ENCODE results near the gene SH2D1B.

Gene SH2D1B

GRCh38 chr1:162381383-162381782 lies 30.6 kb downstream of the SH2D1B start, which contains the start of gene C1orf226:
C1orf226 (plus strand) TSS chr1:162381728; CDS start chr1:162381902, 174 bp downstream.
- no peak for DNase-seq

GRCh38 chr1:162380061-162380846 lies 31.7 kb downstream of the SH2D1B start:
- DNase-seq: no peak

DNA sequence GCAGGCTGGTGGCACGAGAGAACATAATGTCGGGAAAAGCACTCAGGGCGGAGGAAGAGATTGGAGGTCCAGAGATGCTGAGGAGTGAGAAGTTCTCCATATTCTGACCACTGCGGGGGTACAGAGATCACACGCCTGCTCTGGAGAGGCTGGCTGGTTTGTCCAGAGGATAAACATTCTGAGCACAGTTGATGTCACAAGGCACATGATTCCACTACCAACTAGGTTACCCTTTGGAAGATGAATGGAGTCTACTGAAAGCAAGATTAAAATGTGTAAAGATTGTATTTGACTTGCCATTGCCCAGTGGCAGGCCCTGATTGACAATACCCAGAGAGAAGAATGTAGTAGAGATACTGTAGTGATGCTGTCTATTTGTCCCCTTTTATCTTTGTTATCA lies 35.2 kb downstream of the SH2D1B start, which contains the start of gene SPATA46:
TSS of gene SPATA46 (minus strand) at position 164 of the 400 bp plus-strand sequence. CDS start at position 100, 64 bp downstream.
- DNase-seq: no peak

- no peak for DNase-seq
Observed at GRCh38 chr1:162375463-162375862, 36.5 kb downstream of the SH2D1B start.

- no peak for DNase-seq
Observed at GRCh38 chr1:162374406-162374805, 37.5 kb downstream of the SH2D1B start.

- no peak for DNase-seq
Observed at GRCh38 chr1:162373541-162374260, 38.2 kb downstream of the SH2D1B start.

GRCh38 chr1:162373072-162373427 lies 38.9 kb downstream of the SH2D1B start:
- no peak for DNase-seq

GRCh38 chr1:162372159-162373071 lies 39.5 kb downstream of the SH2D1B start:
- no peak for DNase-seq

DNA sequence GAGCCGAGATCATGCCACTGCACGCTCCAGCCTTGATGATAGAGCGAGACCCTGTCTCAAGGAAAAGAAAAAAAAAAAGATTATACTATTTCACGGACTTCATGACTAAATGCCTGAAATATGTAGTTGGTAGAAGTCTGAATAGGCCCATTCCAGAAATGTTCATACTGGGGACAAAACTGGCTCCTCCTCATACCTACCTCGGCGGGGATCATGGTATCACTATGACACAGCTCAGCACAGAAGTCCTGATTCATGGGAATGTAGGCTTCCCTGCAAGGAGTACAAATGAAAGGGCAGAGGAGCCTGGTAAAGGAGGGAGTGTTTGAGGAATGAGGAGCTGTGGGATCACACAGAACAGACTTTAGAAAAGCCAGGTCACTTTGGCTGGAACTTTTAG lies 40.3 kb downstream of the SH2D1B start:
- no peak for DNase-seq

DNA sequence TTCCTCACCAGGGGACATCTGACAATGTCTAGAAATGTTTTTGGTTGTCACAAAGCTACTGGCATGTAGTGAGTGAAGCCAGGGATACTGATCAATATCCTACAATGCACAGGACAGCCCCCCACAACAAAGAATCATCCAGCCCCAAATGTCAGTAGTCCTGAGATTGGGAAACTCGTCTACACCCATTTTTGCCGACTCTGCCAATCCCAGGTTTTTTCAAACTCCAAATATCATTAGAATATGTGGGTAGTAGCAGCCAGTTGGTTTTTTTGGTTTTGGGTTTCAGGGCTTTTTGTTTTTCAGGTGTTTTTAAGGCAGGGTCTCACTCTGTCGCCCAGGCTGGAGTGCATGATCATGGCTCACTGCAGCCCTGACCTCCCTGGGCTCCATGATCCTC lies 41.2 kb downstream of the SH2D1B start:
- no peak for DNase-seq

GRCh38 chr1:162370161-162370560 lies 41.8 kb downstream of the SH2D1B start:
- no peak for DNase-seq

GRCh38 chr1:162369571-162369970 lies 42.4 kb downstream of the SH2D1B start:
- no peak for DNase-seq

- DNase-seq: no peak
Observed at GRCh38 chr1:162368451-162368850, 43.5 kb downstream of the SH2D1B start.

DNA sequence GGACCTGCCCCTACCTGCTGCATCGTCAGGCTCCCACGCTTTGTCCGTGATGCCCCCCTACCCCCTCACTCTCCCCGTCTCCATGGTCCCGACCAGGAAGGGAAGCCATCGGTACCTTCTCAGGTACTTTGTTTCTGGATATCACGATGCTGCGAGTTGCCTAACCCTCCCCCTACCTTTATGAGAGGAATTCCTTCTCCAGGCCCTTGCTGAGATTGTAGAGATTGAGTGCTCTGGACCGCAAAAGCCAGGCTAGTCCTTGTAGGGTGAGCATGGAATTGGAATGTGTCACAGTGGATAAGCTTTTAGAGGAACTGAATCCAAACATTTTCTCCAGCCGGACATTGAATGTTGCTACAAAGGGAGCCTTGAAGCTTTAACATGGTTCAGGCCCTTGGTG lies 44.2 kb downstream of the SH2D1B start:
- DNase-seq: no peak

GRCh38 chr1:162367073-162367472 lies 44.9 kb downstream of the SH2D1B start:
- no peak for DNase-seq

DNA sequence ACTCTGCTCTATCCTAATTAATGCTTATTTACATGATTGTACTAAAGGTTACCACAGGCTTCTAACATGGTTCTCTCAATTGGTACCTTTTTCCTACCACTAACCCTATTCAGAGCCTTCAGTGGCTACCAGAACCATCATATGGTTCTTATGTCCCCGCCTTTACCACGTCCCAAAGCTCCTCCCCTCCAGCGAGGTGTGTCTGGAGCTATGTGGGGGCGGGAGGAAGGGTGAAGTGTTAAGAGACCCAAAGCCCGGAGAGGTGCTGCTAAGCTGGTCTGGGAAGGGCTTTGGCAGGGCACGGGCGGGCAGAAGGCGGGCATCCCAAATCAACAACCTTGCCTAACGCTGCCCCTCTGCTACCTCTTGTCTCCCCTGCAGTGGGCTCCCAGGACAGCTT lies 45.3 kb downstream of the SH2D1B start:
- DNase-seq: no peak

DNA sequence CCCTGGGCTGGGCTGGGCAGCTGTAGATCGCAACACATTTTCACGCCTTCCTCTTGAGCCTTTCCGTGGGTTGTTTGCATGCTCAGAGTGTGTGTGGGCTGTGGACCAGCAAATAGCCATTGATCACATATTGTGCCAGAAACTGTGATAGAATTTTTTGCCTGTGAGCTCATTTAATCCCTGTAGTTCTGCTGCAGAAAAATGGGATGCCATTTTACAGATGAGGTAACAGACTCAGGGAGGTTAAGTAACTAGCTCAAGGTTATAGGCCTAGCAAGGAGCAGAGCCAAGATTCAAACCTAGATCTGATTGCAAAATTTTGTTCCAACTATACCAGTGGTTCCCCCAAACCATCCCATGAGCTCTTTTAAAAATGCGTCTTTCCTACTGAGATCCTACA lies 45.8 kb downstream of the SH2D1B start:
- DNase-seq: no peak

GRCh38 chr1:162365284-162366020 lies 46.5 kb downstream of the SH2D1B start:
- DNase-seq: no peak

DNA sequence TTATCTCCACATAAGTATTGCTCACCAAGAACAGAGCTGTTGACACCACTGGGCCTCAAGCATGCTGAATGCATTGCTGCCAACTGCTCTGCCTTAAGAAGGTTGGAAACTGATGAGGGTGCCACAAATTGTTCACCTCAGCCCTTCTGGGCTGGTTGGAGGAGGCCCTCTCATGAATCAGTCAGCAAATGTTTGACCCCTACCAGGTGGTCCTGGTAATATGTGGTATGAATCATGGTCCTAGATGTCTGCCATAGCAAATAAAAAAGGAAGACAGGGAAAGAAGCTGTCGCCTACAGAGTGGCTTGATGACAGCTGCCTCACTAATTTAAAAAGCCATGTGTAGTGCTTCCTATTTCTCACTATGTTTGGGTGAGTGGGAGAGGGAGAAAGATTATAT lies 47.4 kb downstream of the SH2D1B start:
- no peak for DNase-seq

GRCh38 chr1:162363823-162364222 lies 48.1 kb downstream of the SH2D1B start:
- DNase-seq: no peak

DNA sequence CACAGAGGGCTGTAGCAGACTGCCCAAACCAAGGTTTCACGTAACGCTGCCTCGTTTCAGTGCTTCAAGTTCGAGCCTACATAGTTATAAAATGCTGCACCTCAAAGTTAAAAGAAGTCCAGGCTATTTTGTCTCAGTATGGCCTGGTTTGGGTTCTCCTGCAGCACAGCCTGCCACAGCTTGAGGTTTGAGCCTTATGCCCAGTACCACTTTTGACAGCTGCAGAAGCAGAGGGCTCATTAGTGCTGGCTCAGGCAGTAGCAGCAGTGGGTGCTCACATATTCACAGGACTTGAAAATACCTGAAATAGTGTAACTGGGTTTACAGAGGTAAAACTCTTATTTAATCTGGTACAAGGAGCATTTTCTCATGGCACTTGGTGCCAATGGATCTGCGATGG lies 50.6 kb downstream of the SH2D1B start:
- DNase-seq: no peak

GRCh38 chr1:162360874-162361260 lies 51.1 kb downstream of the SH2D1B start:
- DNase-seq: no peak

All from stimulated activated CD8-positive, alpha-beta memory T cell treated with anti-CD3 and anti-CD28 coated beads, Interleukin-4, amount 100 ng/mL, for 48 hours (primary cell).